H1 (cell line): ENCODE data around the gene TNS4. TPM values are rescaled to one million over a fixed set of nuclear protein-coding genes. Genes with fewer than 3 reads are reported as not detected.

Experiments
- CTCF ChIA-PET: fragments of 300-600 bp; sonication (Branson Sonifier 250); formaldehyde crosslinking; loops from one replicate; lab custom pipeline; 2021; ENCODE audit not compliant: partially characterized antibody; lab: Charles Lee
- POLR2A ChIA-PET: fragments of 300-600 bp; sonication (Branson Sonifier 250); formaldehyde crosslinking; loops from one replicate; lab custom pipeline; 2021; ENCODE audit warnings: inconsistent platforms; ENCODE audit not compliant: partially characterized antibody; lab: Charles Lee
- DNase-seq, 2 experiments: peaks; one replicate each; pipeline versions ENCODE4 v3.0.0 to v3.0.0-alpha.2; 2010 to 2022; ENCODE audit warnings: low spot score in 2 of 2, low read depth in 1 of 2, mixed read lengths in 1 of 2
- FAIRE-seq: peaks from 2 replicates; lab custom pipeline; 2011; peaks lifted over from hg19 to GRCh38; lab: Jason Lieb, UNC
- H2AFZ ChIP-seq: 2 replicates; pipeline ENCODE4 v1.8.1; 2012; ENCODE audit warnings: low read length, inconsistent platforms
- H2AK5ac ChIP-seq: 2 replicates; pipeline ENCODE4 v1.6.1; 2013; ENCODE audit warnings: low read depth, low read length
- H2BK120ac ChIP-seq: replicated peaks from 2 replicates; pipeline ENCODE3; 2013; ENCODE audit warnings: low read depth, low read length, inconsistent platforms
- H2BK12ac ChIP-seq: 2 replicates; pipeline ENCODE4 v1.6.1; 2013; ENCODE audit warnings: low read depth, low read length
- H2BK15ac ChIP-seq: 2 replicates; pipeline ENCODE4 v1.6.1; 2013; ENCODE audit warnings: low read length
- H2BK20ac ChIP-seq: 2 replicates; pipeline ENCODE4 v1.6.1; 2013; ENCODE audit warnings: low read length
- H2BK5ac ChIP-seq: 2 replicates; pipeline ENCODE4 v1.6.1; 2013; ENCODE audit warnings: low read depth, low read length
- H3K14ac ChIP-seq: 2 replicates; pipeline ENCODE4 v1.6.1; 2013; ENCODE audit warnings: inconsistent platforms; ENCODE audit not compliant: insufficient read length
- H3K18ac ChIP-seq: 2 replicates; pipeline ENCODE4 v1.6.1; 2013; ENCODE audit warnings: low read length; ENCODE audit errors: extremely low read depth
- H3K23ac ChIP-seq: 2 replicates; pipeline ENCODE4 v1.6.1; 2013; ENCODE audit warnings: inconsistent platforms; ENCODE audit not compliant: insufficient read length
- H3K23me2 ChIP-seq: 2 replicates; pipeline ENCODE4 v1.6.1; 2013; ENCODE audit warnings: low read depth, low read length
- H3K27ac ChIP-seq: 2 replicates; pipeline ENCODE4 v1.6.1; 2011; ENCODE audit warnings: low read depth, low read length, inconsistent platforms
- H3K27me3 ChIP-seq, 4 experiments: replicated peaks in 1 of 4; 1 replicate in 1 of 4; 2 replicates in 3 of 4; pipeline versions ENCODE4 v1.6.1 to v1.8.1; 2011 to 2013; ENCODE audit warnings: low read length in 3 of 4, mild to moderate bottlenecking in 3 of 4, inconsistent platforms in 2 of 4, mixed read lengths in 2 of 4, moderate library complexity in 1 of 4; ENCODE audit not compliant: control insufficient read depth in 3 of 4, insufficient read depth in 3 of 4; ENCODE audit errors: extremely low read depth in 1 of 4
- H3K36me3 ChIP-seq, 4 experiments: 2 replicates each; pipeline versions ENCODE4 v1.6.1 to v1.8.1; 2011 to 2013; ENCODE audit warnings: mild to moderate bottlenecking in 4 of 4, low read length in 3 of 4, moderate library complexity in 2 of 4, control low read depth in 1 of 4, inconsistent platforms in 1 of 4; ENCODE audit not compliant: insufficient read depth in 4 of 4, control insufficient read depth in 2 of 4
- H3K4ac ChIP-seq: replicated peaks from 2 replicates; pipeline ENCODE3; 2013; ENCODE audit warnings: low read length, low read depth, mixed read lengths, inconsistent platforms; ENCODE audit not compliant: insufficient read length
- H3K4me1 ChIP-seq, 4 experiments: replicated peaks in 1 of 4; 1 replicate in 1 of 4; 2 replicates in 3 of 4; pipeline versions ENCODE4 v1.6.1 to v1.8.1; 2011 to 2013; ENCODE audit warnings: low read length in 3 of 4, inconsistent platforms in 2 of 4, mixed read lengths in 1 of 4; ENCODE audit not compliant: insufficient read depth in 4 of 4, control insufficient read depth in 3 of 4
- H3K4me2 ChIP-seq, 2 experiments: 2 replicates each; pipeline versions ENCODE4 v1.6.1 to v1.8.1; 2011 to 2013; ENCODE audit warnings: low read depth in 2 of 2, low read length in 2 of 2, control low read depth in 1 of 2, inconsistent platforms in 1 of 2, mild to moderate bottlenecking in 1 of 2; ENCODE audit not compliant: insufficient read depth in 1 of 2
- H3K4me3 ChIP-seq, 4 experiments: fragments of 200-600, 300-600 bp in 1 of 4; sonication (generic), shearing (Covaris generic), sonication (Bioruptor Twin) in 1 of 4; 2 replicates each; pipeline versions ENCODE4 v1.5.1 to v1.8.1; 2011 to 2016; ENCODE audit warnings: low read length in 4 of 4, low read depth in 3 of 4, control low read depth in 2 of 4, inconsistent platforms in 2 of 4, mild to moderate bottlenecking in 2 of 4, mixed read lengths in 1 of 4, moderate library complexity in 1 of 4; ENCODE audit not compliant: insufficient read depth in 2 of 4; ENCODE audit errors: extremely low read depth in 1 of 4
- H3K56ac ChIP-seq: replicated peaks from 2 replicates; pipeline ENCODE3; 2013; ENCODE audit warnings: low read depth, mild to moderate bottlenecking, mixed read lengths, low read length, inconsistent platforms; ENCODE audit not compliant: insufficient read length
- H3K79me1 ChIP-seq: 2 replicates; pipeline ENCODE4 v1.6.1; 2013; ENCODE audit warnings: low read depth, low read length, control low read depth
- H3K79me2 ChIP-seq, 2 experiments: 2 replicates each; pipeline versions ENCODE4 v1.6.1 to v1.8.1; 2012 to 2013; ENCODE audit warnings: low read length in 2 of 2, mild to moderate bottlenecking in 2 of 2, inconsistent platforms in 1 of 2; ENCODE audit not compliant: insufficient read depth in 2 of 2, control insufficient read depth in 1 of 2
- H3K9ac ChIP-seq, 4 experiments: replicated peaks in 1 of 4; 1 replicate in 1 of 4; 2 replicates in 3 of 4; pipeline versions ENCODE4 v1.6.1 to v1.8.1; 2011 to 2013; ENCODE audit warnings: low read depth in 3 of 4, low read length in 3 of 4, control low read depth in 2 of 4, mild to moderate bottlenecking in 2 of 4, moderate library complexity in 2 of 4, inconsistent platforms in 1 of 4; ENCODE audit errors: extremely low read depth in 1 of 4
- H3K9me3 ChIP-seq, 2 experiments: 2 replicates each; pipeline versions ENCODE4 v1.6.1 to v1.8.1; 2012 to 2013; ENCODE audit warnings: mild to moderate bottlenecking in 2 of 2, moderate library complexity in 2 of 2, control low read depth in 1 of 2, inconsistent platforms in 1 of 2, low read depth in 1 of 2, low read length in 1 of 2, mixed read lengths in 1 of 2; ENCODE audit not compliant: insufficient read depth in 2 of 2
- H4K20me1 ChIP-seq, 2 experiments: replicated peaks in 1 of 2; 2 replicates each; pipeline versions ENCODE3 to v1.8.1; 2011 to 2013; ENCODE audit warnings: inconsistent platforms in 2 of 2, low read length in 2 of 2, mild to moderate bottlenecking in 1 of 2; ENCODE audit not compliant: insufficient read depth in 2 of 2, control insufficient read depth in 1 of 2
- H4K5ac ChIP-seq: 2 replicates; pipeline ENCODE4 v1.6.1; 2013; ENCODE audit warnings: low read length, low read depth, mixed read lengths, inconsistent platforms; ENCODE audit not compliant: insufficient read length
- H4K8ac ChIP-seq: 2 replicates; pipeline ENCODE4 v1.8.0; 2013; ENCODE audit warnings: mild to moderate bottlenecking, moderate library complexity, low read length, inconsistent platforms; ENCODE audit not compliant: insufficient read depth; ENCODE audit errors: extremely low read depth
- H4K91ac ChIP-seq: replicated peaks from 2 replicates; pipeline ENCODE3; 2013; ENCODE audit warnings: low read length, mixed read lengths, inconsistent platforms; ENCODE audit not compliant: insufficient read length
- ASH2L ChIP-seq: fragments of 200-600, 300-600 bp; sonication (generic); IDR thresholded peaks from one replicate; pipeline ENCODE4 v1.7.1; 2017; ENCODE audit warnings: low read length
- CBX5 ChIP-seq: fragments of 300-800, 300-1000 bp; sonication (generic); IDR thresholded peaks from 2 replicates; pipeline ENCODE4 v1.7.1; 2016; ENCODE audit warnings: antibody characterized with exemption, low read length, low read depth
- E2F6 ChIP-seq: IDR thresholded peaks from 2 replicates; pipeline ENCODE4 v1.6.1; 2012; ENCODE audit warnings: inconsistent platforms
- EGR1 ChIP-seq: IDR thresholded peaks from 2 replicates; pipeline ENCODE4 v1.6.1; 2011; ENCODE audit warnings: low read depth, low read length, borderline replicate concordance
- SIRT6 ChIP-seq: IDR thresholded peaks from one replicate; pipeline ENCODE4 v1.7.1; 2012; ENCODE audit warnings: low read length, inconsistent platforms
- TAF1 ChIP-seq: IDR thresholded peaks from 2 replicates; pipeline ENCODE4 v1.6.1; 2011; ENCODE audit warnings: mild to moderate bottlenecking, low read depth, low read length
- TAF7 ChIP-seq: optimal IDR thresholded peaks from 2 replicates; pipeline ENCODE3; 2011; ENCODE audit warnings: low read depth, mild to moderate bottlenecking, inconsistent platforms, low read length, moderate library complexity, borderline replicate concordance
- WGBS, 2 experiments: shearing (Covaris generic) in 1 of 2; methylation state at CpG; one replicate each; pipeline versions ENCODE4 v1.1.6 to v1.1.7; 2013 to 2015; ENCODE audit warnings: low lambda C conversion rate in 2 of 2, mixed read lengths in 2 of 2, inconsistent platforms in 1 of 2, low coverage in 1 of 2, missing lambda C conversion rate in 1 of 2; ENCODE audit not compliant: insufficient replicate concordance in 2 of 2, insufficient coverage in 1 of 2, insufficient read length in 1 of 2; ENCODE audit errors: extremely low coverage in 1 of 2, missing lambda C conversion rate in 1 of 2; 5-methylcytosine and 5-hydroxymethylcytosine counted together
- polyA plus RNA-seq, 7 experiments: library from polyadenylated mRNA; depleted of rRNA in 3 of 7; stranded (reverse) in 5 of 7; unstranded in 2 of 7; fragments of >200 nt in 5 of 7; fragments of 200-250 nt in 2 of 7; gene quantifications; 1 replicate in 5 of 7; 2 replicates in 1 of 7; 4 replicates in 1 of 7; pipeline versions ENCODE4 v1.2.1 to v1.2.3, GENCODE V29; 2011 to 2013; ENCODE audit warnings: missing spikeins in 2 of 7, mixed read lengths in 2 of 7
- total RNA-seq: library from RNA; stranded (reverse); fragmentation: NEBNext Ultra II Directional; extraction: Animal tissue kit (Norgen Biotek cat#: 25700); gene quantifications from 2 replicates; pipeline ENCODE4 v1.2.1, GENCODE V29; 2021

Gene TNS4
- total and polyA plus RNA-seq, 2 of the 8 experiments (the other 6 are each of a cell fraction or from before 2014, with no cell fraction given) = 0.20 to 0.21 TPM

- H3K23ac ChIP-seq = no peak overlapping the region
- H3K4me2 ChIP-seq = no peak overlapping the region
- FAIRE-seq (no peak), DNase-seq (no peak)
- no peak overlapping the region for H2BK20ac ChIP-seq
- peaks cover 2 to 14% (median 6%) of the 10 kb centered on the region in 4 experiments; a peak in 6 of 7 replicates for H3K4me1 ChIP-seq
- H3K27ac ChIP-seq = no peak overlapping the region
- H3K18ac ChIP-seq = no peak overlapping the region
- H4K8ac ChIP-seq = peak overlapping the region; percentile 45; the same call in 1 of the 2 replicates
- no peak overlapping the region for H2BK120ac ChIP-seq
- no peaks in the 10 kb centered on the region; the same call in 1 of the 2 replicates for H3K23me2 ChIP-seq
- H3K9ac ChIP-seq = no peak overlapping the region
- no peak overlapping the region for H3K56ac ChIP-seq
- no peaks in the 10 kb centered on the region for H3K79me2 ChIP-seq
- H3K9me3 ChIP-seq = no peaks in the 10 kb centered on the region
- no peak overlapping the region for H3K4ac ChIP-seq
- H3K14ac ChIP-seq = no peak overlapping the region
- no peak overlapping the region for H2AFZ ChIP-seq
- WGBS, 2 experiments = 90% methylated on average over 11 of the region's 11 CpGs; no CpG with 5 or more reads in 1 of the 2 experiments
- CTCF ChIA-PET = interaction anchor here (0.6 to 5.0 kb wide), 5 partner anchors 12 to 102 kb away, joined by 4 to 32 read pairs (median 5); no protein-coding TSS in a partner anchor
- no peaks in the 10 kb centered on the region; a peak in 1 of 7 replicates for H3K27me3 ChIP-seq
- no peak overlapping the region for H2BK12ac ChIP-seq
- no peak overlapping the region; the same call in 1 of the 2 replicates for H2BK5ac ChIP-seq
- H4K20me1 ChIP-seq = peaks cover 0 to 1% of the 10 kb centered on the region in 2 experiments
- H2AK5ac ChIP-seq = no peak overlapping the region
- H3K79me1 ChIP-seq = no peaks in the 10 kb centered on the region
- no peak overlapping the region for H4K5ac ChIP-seq
- H3K4me3 ChIP-seq = no peak overlapping the region
- no peaks in the 10 kb centered on the region for H3K36me3 ChIP-seq
- no peak overlapping the region for H2BK15ac ChIP-seq
- POLR2A ChIA-PET = interaction anchor here (0.7 kb wide), 1 partner anchor 10 kb away, joined by 3 read pairs; no protein-coding TSS in a partner anchor
- H4K91ac ChIP-seq = no peak overlapping the region
- no peak for TF ChIP-seq EGR1
- TF ChIP-seq CBX5 = no peak
- no peak for TF ChIP-seq SIRT6
- no peak for TF ChIP-seq TAF7
- no peak for TF ChIP-seq E2F6
- no peak for TF ChIP-seq ASH2L
- no peak for TF ChIP-seq TAF1
Measured at GRCh38 chr17:40545660-40546059, 44.2 kb upstream of the TNS4 start.
